ENCODE measurements around the gene SNAPC2.

The SNAPC2 gene

GRCh38 chr19:7894612-7895309 is 25.4 kb upstream of the SNAPC2 start:
- TF ChIP-seq CTCF (IDR thresholded peaks at IDR 0.05) = no peak
- DNase-seq (ENCODE audit: low spot score) = no peak
- Histone ChIP-seq H3K4me3 (no peak overlapping the region), H3K27ac (no peak overlapping the region)

GRCh38 chr19:7895565-7895964 is 24.6 kb upstream of the SNAPC2 start:
- no peak for TF ChIP-seq CTCF (IDR thresholded peaks at IDR 0.05)
- Histone ChIP-seq H3K27ac (no peak overlapping the region), H3K4me3 (no peak overlapping the region)
- DNase-seq (ENCODE audit: low spot score) = no peak

- no peak overlapping the region for H3K4me3 ChIP-seq
- TF ChIP-seq CTCF (IDR thresholded peaks at IDR 0.05) = no peak
- H3K27ac ChIP-seq = no peak overlapping the region
- DNase-seq (ENCODE audit: low spot score) = no peak
Measured at GRCh38 chr19:7897292-7897691, 22.8 kb upstream of the SNAPC2 start.

- no peak for TF ChIP-seq CTCF (IDR thresholded peaks at IDR 0.05)
- no peak for DNase-seq (ENCODE audit: low spot score)
- Histone ChIP-seq H3K27ac (no peak overlapping the region), H3K4me3 (no peak overlapping the region)
Measured at GRCh38 chr19:7898967-7899366, 21.2 kb upstream of the SNAPC2 start.

GRCh38 chr19:7899751-7900378 is 20.3 kb upstream of the SNAPC2 start:
- no peak for TF ChIP-seq CTCF (IDR thresholded peaks at IDR 0.05)
- no peak overlapping the region for H3K27ac ChIP-seq
- no peak overlapping the region for H3K4me3 ChIP-seq
- no peak for DNase-seq (ENCODE audit: low spot score)

- H3K4me3 ChIP-seq = no peak overlapping the region
- no peak overlapping the region for H3K27ac ChIP-seq
- no peak for TF ChIP-seq CTCF (IDR thresholded peaks at IDR 0.05)
- no peak for DNase-seq (ENCODE audit: low spot score)
Measured at GRCh38 chr19:7900401-7900870, 19.7 kb upstream of the SNAPC2 start.

GRCh38 chr19:7900931-7901330 is 19.2 kb upstream of the SNAPC2 start:
- TF ChIP-seq CTCF (IDR thresholded peaks at IDR 0.05) = no peak
- no peak overlapping the region for H3K4me3 ChIP-seq
- DNase-seq (ENCODE audit: low spot score) = no peak
- no peak overlapping the region for H3K27ac ChIP-seq

All from coronary artery (tissue), 2 donors.